ENCODE results near the gene PPP1R3G.

- TF ChIP-seq, protein P1, sequence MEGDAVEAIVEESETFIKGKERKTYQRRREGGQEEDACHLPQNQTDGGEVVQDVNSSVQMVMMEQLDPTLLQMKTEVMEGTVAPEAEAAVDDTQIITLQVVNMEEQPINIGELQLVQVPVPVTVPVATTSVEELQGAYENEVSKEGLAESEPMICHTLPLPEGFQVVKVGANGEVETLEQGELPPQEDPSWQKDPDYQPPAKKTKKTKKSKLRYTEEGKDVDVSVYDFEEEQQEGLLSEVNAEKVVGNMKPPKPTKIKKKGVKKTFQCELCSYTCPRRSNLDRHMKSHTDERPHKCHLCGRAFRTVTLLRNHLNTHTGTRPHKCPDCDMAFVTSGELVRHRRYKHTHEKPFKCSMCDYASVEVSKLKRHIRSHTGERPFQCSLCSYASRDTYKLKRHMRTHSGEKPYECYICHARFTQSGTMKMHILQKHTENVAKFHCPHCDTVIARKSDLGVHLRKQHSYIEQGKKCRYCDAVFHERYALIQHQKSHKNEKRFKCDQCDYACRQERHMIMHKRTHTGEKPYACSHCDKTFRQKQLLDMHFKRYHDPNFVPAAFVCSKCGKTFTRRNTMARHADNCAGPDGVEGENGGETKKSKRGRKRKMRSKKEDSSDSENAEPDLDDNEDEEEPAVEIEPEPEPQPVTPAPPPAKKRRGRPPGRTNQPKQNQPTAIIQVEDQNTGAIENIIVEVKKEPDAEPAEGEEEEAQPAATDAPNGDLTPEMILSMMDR (conservative IDR thresholded peaks at IDR 0.05 in 1 of 2, IDR thresholded peaks at IDR 0.05 in 1 of 2; ENCODE audit: extremely low read depth in 1 of 2, insufficient read depth in 1 of 2, low read depth in 1 of 2, low read length in 2 of 2): no peak
- TF ChIP-seq EZH2 (IDR thresholded peaks at IDR 0.05; ENCODE audit: borderline replicate concordance, low read length): no peak
Observed at GRCh38 chr6:5127106-5127687, 42.1 kb downstream of the PPP1R3G start.
